Measurements from ENCODE around the gene KIAA2012.

The KIAA2012 gene

GRCh38 chr2:202051499-202052161 lies 21.4 kb upstream of the KIAA2012 start:
- H3K4me3 ChIP-seq (ENCODE audit: low read depth, low read length): no peak overlapping the region
- no peak for TF ChIP-seq CTCF (IDR thresholded peaks at IDR 0.05; ENCODE audit: insufficient read depth, low read depth, low read length, missing control alignments)
- no peak for DNase-seq (ENCODE audit: low read depth)

DNA sequence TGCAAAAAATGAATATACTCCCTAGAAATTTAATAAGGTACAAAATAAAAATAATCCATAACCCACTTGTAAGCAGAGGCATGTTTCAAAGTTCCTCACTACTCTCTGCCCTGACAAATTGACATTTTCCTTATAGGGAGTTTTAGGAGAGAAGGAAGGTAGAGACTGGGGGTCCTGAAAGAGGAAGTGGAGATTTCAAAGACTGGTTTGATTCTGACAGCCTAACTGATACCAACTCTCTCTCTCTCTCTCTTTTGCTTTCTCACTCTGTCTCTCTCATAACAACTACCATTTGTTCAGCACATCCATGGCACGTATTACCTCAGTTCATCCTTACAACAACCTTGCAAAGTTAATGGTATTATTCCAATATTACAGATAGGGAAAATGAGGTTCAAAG lies 20.8 kb upstream of the KIAA2012 start:
- TF ChIP-seq CTCF (IDR thresholded peaks at IDR 0.05; ENCODE audit: insufficient read depth, low read depth, low read length, missing control alignments): no peak
- DNase-seq (ENCODE audit: low read depth): no peak
- H3K4me3 ChIP-seq (ENCODE audit: low read depth, low read length): no peak overlapping the region

DNA sequence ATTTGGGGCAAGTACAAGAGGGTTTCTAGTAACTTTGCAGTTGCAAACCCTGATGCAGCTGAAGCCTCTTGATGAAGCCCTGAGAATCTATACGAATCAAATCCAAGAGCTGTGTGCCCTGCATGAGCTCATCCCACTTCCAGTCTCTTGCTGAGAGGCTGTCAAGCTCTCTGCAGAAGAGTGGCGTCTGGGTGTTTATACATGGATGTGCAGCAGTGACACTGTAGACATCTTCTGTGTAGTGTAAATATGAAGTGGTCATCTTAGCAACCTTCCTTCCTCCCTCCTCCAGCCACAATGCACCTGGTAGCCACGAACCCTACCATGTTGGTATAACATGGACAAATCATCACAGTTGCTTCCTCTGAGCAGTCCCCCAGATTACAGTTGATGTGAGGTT lies 18.4 kb upstream of the KIAA2012 start:
- TF ChIP-seq CTCF (IDR thresholded peaks at IDR 0.05; ENCODE audit: insufficient read depth, low read depth, low read length, missing control alignments): no peak
- H3K4me3 ChIP-seq (ENCODE audit: low read depth, low read length): no peak overlapping the region
- no peak for DNase-seq (ENCODE audit: low read depth)

- peak; percentile 25 for TF ChIP-seq CTCF (IDR thresholded peaks at IDR 0.05; ENCODE audit: insufficient read depth, low read depth, low read length, missing control alignments)
- no peak overlapping the region for H3K4me3 ChIP-seq (ENCODE audit: low read depth, low read length)
- peak; percentile 25 for DNase-seq (ENCODE audit: low read depth)
These were observed 16.4 kb upstream of the KIAA2012 start for GRCh38 chr2:202056611-202057010.

GRCh38 chr2:202060218-202060617 lies 12.8 kb upstream of the KIAA2012 start:
- no peak overlapping the region for H3K4me3 ChIP-seq (ENCODE audit: low read depth, low read length)
- TF ChIP-seq CTCF (IDR thresholded peaks at IDR 0.05; ENCODE audit: insufficient read depth, low read depth, low read length, missing control alignments): peak; percentile 23
- DNase-seq (ENCODE audit: low read depth): no peak

DNA sequence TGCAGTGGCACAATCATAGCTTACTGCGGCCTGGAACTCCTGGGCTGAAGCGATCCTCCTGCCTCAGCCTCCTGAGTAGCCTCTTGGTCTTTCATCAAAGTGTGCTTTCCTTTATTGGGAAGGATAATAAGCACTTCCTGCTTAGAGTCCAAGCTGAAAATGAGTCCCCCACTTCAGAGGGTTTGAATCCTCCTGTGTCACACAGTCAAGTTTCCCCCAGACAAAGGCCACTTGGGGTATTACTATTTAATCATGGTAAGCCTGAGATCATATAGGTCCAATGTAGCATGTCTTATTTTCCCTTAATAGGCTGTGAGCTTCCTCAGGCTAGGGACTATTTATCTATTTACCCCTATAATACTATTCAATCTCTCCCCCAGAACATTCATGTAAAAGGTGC lies 11.4 kb upstream of the KIAA2012 start:
- no peak for DNase-seq (ENCODE audit: low read depth)
- H3K4me3 ChIP-seq (ENCODE audit: low read depth, low read length): no peak overlapping the region
- no peak for TF ChIP-seq CTCF (IDR thresholded peaks at IDR 0.05; ENCODE audit: insufficient read depth, low read depth, low read length, missing control alignments)

All from GM12865 (cell line).